T-helper 2 cell (primary cell): Measurements from ENCODE around the gene NOL9.

Experiments
- DNase-seq, 5 experiments: peaks; one replicate each; pipeline versions ENCODE4 v3.0.0 to v3.0.0-alpha.2; 2012 to 2022

NOL9 gene

GRCh38 chr1:6488602-6489382, 65.5 kb downstream of the NOL9 start:
- DNase-seq: no peak

DNA sequence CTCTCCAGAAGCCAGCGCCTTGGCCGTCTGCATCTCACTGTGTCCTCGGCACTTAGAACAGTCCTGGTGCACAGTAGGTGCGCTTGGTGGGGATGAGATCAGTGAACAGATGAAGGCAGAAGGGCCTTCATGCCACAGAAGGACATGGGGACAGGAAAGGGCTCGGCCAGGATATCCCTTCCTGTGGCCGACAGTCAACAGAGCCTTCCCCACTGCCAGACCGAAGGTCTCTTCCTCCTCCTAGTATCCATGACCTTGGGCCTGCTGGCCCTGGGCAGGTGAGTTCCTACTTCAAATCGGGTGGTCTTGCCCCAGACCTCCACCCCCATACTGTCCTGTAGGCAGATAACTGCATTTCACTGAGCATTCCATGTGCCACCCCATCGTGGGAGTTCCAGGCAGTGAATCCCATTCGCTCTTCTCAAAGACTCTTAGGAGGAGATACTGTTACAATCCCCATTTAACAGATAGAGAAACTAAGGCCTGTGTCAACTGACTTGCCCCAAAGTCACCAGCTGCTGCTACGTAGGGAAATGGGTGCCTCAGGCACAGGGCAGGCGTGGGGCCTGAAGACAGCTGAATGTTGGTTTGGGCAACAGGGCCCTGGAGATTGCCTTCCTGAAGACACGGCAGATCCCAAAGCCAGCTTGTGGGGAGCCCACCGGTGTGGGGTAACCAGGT, 66.4 kb downstream of the NOL9 start:
- DNase-seq: no peak

GRCh38 chr1:6486433-6487011, 67.8 kb downstream of the NOL9 start:
- peak; percentile 56 to 82 (median 78) for DNase-seq

- no peak for DNase-seq
These were observed 68.9 kb downstream of the NOL9 start for GRCh38 chr1:6485168-6486101.

- DNase-seq: no peak
These were observed 69.5 kb downstream of the NOL9 start for GRCh38 chr1:6484826-6485167.

DNA sequence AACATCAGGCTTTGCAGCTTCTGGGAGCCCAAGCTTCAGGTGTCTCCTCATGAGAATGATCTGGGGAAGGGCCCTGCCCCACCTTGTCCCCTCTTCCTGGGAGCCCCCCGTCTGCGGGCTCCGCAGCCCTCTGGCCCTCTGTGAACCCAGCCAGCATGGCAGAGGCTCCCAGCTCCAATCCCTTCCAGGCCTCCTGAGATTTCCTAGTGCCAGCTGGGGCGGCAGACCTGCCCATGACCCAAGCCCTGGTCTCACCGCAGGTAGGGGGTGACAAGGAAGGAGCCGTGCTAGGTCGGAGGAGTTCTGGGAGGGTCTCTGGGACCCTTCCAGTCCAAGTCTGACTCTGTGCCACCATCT, 70.6 kb downstream of the NOL9 start:
- DNase-seq: no peak

- no peak for DNase-seq
These were observed 71.1 kb downstream of the NOL9 start for GRCh38 chr1:6483017-6483760.

DNA sequence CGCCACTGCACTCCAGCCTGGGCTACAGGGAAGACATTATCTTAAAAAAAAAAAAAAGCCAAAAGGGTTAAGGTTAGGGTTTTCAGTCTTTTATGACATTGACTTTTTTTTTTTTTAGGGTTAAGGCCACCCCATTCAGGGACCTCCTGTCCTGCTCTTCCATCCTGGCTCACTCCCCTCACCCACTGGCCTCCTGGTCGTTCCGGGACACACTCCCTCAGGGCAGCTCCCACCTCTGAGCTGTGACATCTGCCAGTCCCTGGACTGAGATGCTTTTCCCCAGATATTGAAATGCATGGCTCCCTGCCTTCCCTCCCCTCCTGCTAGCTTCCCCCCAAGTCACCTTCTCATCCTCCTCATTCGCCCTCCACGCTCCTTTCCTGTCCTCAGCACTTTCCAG, 72.5 kb downstream of the NOL9 start:
- no peak for DNase-seq

GRCh38 chr1:6477039-6477820, 77.1 kb downstream of the NOL9 start:
- DNase-seq: no peak

DNA sequence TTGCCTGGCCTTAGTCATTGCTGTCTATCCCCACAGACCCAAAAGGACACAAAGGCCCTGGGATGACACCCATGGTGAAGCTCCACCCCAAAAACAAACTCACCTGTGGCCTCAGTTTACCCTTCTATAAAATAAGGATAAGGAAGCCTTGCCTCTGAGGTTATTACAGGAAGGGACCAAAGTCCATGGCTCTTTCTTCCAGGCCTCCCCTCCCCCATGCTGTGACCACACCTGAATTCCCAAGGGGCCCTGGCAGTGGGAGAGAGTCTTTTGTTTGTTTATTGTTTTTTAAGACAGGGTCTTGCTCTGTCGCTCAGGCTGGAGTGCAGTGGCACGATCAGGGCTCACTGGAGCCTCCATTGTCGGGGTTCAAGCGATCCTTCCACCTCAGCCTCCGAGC, 77.8 kb downstream of the NOL9 start:
- DNase-seq: no peak

- peak; percentile 54 to 74 (median 66) for DNase-seq
These were observed 78.8 kb downstream of the NOL9 start for GRCh38 chr1:6475381-6476133.

GRCh38 chr1:6474815-6475282, 79.5 kb downstream of the NOL9 start:
- no peak for DNase-seq

GRCh38 chr1:6473974-6474814, 80.1 kb downstream of the NOL9 start:
- DNase-seq: no peak

- DNase-seq: no peak
These were observed 81.2 kb downstream of the NOL9 start for GRCh38 chr1:6473156-6473555.

DNA sequence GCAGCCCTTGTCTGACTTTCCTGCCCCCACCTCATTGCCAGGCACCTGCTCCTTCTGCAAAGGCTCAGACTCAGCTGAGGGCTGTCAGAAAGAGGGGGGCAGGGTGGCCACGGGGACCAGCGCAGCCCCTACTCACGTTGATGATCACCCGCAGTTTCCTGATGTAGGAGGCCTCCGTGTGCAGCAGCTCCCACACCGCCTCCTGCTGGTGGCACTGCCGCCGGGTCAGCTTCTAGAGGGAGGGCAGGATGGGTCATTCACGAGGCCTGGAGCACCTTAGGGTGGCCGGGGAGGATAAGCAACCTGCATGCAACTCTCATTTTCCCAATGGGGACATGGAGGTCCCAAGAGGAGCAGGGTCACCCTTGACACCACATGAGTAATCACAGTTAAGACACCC, 81.9 kb downstream of the NOL9 start:
- DNase-seq: no peak

DNA sequence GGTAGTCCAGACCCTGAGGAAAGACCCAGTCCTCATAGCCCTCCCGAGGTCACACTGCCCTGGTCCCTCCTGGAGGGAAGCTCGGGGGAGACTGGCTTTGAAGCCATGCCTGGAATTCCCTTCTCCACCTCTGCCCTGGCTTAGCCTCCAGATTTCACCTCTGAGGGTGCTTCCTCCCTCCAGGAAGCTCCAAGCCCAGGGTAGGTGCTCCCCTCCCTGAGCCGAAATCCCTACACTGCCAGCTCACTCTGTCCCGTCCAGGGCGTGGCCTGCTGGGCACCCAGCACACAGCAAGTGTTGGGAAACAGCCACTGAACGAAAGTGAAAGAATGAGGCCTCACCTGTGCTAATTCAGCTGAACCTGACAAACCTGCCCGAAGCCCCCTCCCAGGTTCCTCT, 82.3 kb downstream of the NOL9 start:
- no peak for DNase-seq
